ENCODE data around the gene PLA2G4A. TPM values are rescaled to one million over a fixed set of nuclear protein-coding genes. Genes with fewer than 3 reads are reported as not detected.

Gene PLA2G4A
- total RNA-seq, 1 experiment from 2014 or later, result 0.39 TPM

DNA sequence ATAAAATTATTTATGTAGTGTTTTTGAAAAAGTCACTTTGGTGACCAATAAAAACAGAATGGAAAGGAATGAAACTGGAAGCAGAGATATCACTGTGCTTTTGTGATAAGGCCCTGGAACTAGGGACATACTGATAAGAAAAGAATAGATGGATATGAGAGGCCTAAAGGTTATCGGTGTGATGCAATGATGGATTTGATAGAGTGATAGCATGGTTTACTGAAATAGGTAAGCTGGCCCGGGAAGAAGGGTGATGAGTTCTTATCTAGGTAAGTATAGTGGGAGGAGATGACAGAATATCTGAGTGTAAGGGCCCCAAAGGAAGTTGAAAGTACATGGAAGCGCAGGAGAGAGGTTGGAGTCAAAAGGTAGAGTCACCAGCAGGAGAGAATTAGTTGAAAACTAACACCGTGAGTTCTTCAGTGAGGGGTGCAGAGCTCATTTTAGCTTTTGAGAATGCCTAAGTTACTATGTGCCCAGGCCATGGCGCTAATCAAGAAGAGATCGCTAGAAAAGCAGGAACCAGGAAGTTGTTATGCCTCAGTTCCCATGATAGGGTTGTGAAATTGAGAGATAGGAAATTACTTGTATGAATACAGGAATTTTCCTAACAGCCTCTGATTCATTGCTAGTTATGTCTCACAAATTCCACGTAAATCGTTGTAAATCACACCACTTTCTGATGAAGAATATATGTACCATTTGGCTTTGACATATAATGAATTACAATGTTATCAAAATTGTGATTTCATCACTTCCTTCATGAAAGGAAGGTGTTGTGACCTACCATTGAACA, 115.3 kb downstream of the PLA2G4A start:
- H2AK5ac ChIP-seq (ENCODE audit: insufficient read length, low read length), result no peak overlapping the region
- no peak overlapping the region for H3K9ac ChIP-seq (ENCODE audit: extremely low read depth, insufficient read length, low read length)
- no peak overlapping the region for H3T11ph ChIP-seq (ENCODE audit: low read length)
- H4K8ac ChIP-seq (replicated peaks; ENCODE audit: insufficient read length, low read depth, low read length), result no peak overlapping the region
- Mint-ChIP-seq H3K27ac (no peak overlapping the region; a peak in 1 of 7 replicates), H3K27me3 (ENCODE audit: low read depth) (no peaks in the 10 kb centered on the region; the same call in 1 of the 2 replicates), H3K4me3 (no peak overlapping the region), H3K4me1 (no peaks in the 10 kb centered on the region), H3K9me3 (no peaks in the 10 kb centered on the region), H3K36me3 (ENCODE audit: insufficient read depth in 1 of 3, low read depth in 3 of 3) (no peaks in the 10 kb centered on the region)
- H3K79me2 ChIP-seq (ENCODE audit: insufficient read depth, low read length), result no peaks in the 10 kb centered on the region
- H2BK20ac ChIP-seq (ENCODE audit: low read depth, low read length, poor library complexity, severe bottlenecking), result no peak overlapping the region
- H2BK15ac ChIP-seq (ENCODE audit: low read depth, low read length), result no peak overlapping the region
- no peak overlapping the region for H4K5ac ChIP-seq (ENCODE audit: insufficient read length, low read depth, low read length)
- H3K27me3 ChIP-seq (ENCODE audit: insufficient read depth, low read length), result no peaks in the 10 kb centered on the region
- H3K79me1 ChIP-seq (ENCODE audit: insufficient read depth, low read depth, low read length, poor library complexity, severe bottlenecking), result no peaks in the 10 kb centered on the region
- no peak overlapping the region for H3K23ac ChIP-seq (ENCODE audit: insufficient read length, low read depth, low read length)
- no peak overlapping the region for H2BK120ac ChIP-seq (ENCODE audit: low read depth, low read length, poor library complexity, severe bottlenecking)
- no peak overlapping the region for H4K91ac ChIP-seq (ENCODE audit: insufficient read length, low read depth, low read length)
- H3K27ac ChIP-seq (ENCODE audit: insufficient read length, low read depth, low read length), result no peak overlapping the region
- no peak for DNase-seq
- no CpG with 5 or more reads among the region's 8 CpGs for WGBS (ENCODE audit: extremely low coverage, insufficient read length, low lambda C conversion rate)
- H3K56ac ChIP-seq (ENCODE audit: insufficient read length, low read depth, low read length), result no peak overlapping the region
- no peak overlapping the region for H3K18ac ChIP-seq (ENCODE audit: insufficient read length, low read depth, low read length)
- H3K9me3 ChIP-seq (ENCODE audit: control insufficient read depth, low read depth, low read length), result no peaks in the 10 kb centered on the region
- no peak overlapping the region for H3K4ac ChIP-seq (ENCODE audit: low read depth, low read length)
- no peak overlapping the region for H2BK5ac ChIP-seq (ENCODE audit: insufficient read length, low read length)
- H4K20me1 ChIP-seq (ENCODE audit: control insufficient read depth, insufficient read depth, insufficient read length), result no peaks in the 10 kb centered on the region
- no peaks in the 10 kb centered on the region for H3K4me1 ChIP-seq (ENCODE audit: insufficient read depth, low read length)
- no peak overlapping the region for H3K14ac ChIP-seq (ENCODE audit: insufficient read depth, low read length)
- no peaks in the 10 kb centered on the region for H3K23me2 ChIP-seq (ENCODE audit: insufficient read length, low read depth, low read length, poor library complexity, severe bottlenecking)
- no peak overlapping the region for H2AFZ ChIP-seq (ENCODE audit: low read length)
- no peak overlapping the region for H2BK12ac ChIP-seq (ENCODE audit: insufficient read length, low read depth, low read length)
- no peak overlapping the region for H3K4me2 ChIP-seq (ENCODE audit: insufficient read depth, insufficient read length, low read length)
- TF ChIP-seq, protein P1, sequence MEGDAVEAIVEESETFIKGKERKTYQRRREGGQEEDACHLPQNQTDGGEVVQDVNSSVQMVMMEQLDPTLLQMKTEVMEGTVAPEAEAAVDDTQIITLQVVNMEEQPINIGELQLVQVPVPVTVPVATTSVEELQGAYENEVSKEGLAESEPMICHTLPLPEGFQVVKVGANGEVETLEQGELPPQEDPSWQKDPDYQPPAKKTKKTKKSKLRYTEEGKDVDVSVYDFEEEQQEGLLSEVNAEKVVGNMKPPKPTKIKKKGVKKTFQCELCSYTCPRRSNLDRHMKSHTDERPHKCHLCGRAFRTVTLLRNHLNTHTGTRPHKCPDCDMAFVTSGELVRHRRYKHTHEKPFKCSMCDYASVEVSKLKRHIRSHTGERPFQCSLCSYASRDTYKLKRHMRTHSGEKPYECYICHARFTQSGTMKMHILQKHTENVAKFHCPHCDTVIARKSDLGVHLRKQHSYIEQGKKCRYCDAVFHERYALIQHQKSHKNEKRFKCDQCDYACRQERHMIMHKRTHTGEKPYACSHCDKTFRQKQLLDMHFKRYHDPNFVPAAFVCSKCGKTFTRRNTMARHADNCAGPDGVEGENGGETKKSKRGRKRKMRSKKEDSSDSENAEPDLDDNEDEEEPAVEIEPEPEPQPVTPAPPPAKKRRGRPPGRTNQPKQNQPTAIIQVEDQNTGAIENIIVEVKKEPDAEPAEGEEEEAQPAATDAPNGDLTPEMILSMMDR (conservative IDR thresholded peaks at IDR 0.05), result no peak
